HG02884 (cell line): ENCODE measurements around the gene CACNA1A.
"Not testable (repeated sequence)": the region's sequence is repeated elsewhere in the genome, so short reads cannot be mapped to it uniquely, and the experiment has no call there.

ENCODE experiments used
- ATAC-seq: cut with Tn5 transposase; IDR thresholded peaks from one replicate; pipeline ENCODE4 v1.9.1; 2021; ENCODE audit warnings: mild to moderate bottlenecking, moderate library complexity; ENCODE audit not compliant: unreplicated experiment

The CACNA1A gene

GRCh38 chr19:13282486-13283065, 223.7 kb downstream of the CACNA1A start:
- ATAC-seq = no peak

- ATAC-seq = no peak
Observed at GRCh38 chr19:13281567-13282291, 224.6 kb downstream of the CACNA1A start.

- no peak for ATAC-seq
Observed at GRCh38 chr19:13277104-13277809, 229.0 kb downstream of the CACNA1A start.

- ATAC-seq = no peak
Observed at GRCh38 chr19:13275016-13275722, 231.1 kb downstream of the CACNA1A start.

- no peak for ATAC-seq
Observed at GRCh38 chr19:13270514-13271105, 235.7 kb downstream of the CACNA1A start.

- ATAC-seq = no peak
Observed at GRCh38 chr19:13269348-13269747, 236.9 kb downstream of the CACNA1A start.

- ATAC-seq = no peak
Observed at GRCh38 chr19:13267889-13268288, 238.4 kb downstream of the CACNA1A start.

GRCh38 chr19:13267131-13267530, 239.1 kb downstream of the CACNA1A start:
- no peak for ATAC-seq

- ATAC-seq = no peak
Observed at GRCh38 chr19:13262450-13262849, 243.8 kb downstream of the CACNA1A start.

GRCh38 chr19:13260883-13261653, 245.2 kb downstream of the CACNA1A start:
- ATAC-seq = peak; percentile 52

GRCh38 chr19:13256918-13257317, 249.4 kb downstream of the CACNA1A start:
- no peak for ATAC-seq

- ATAC-seq = not testable (repeated sequence)
Observed at GRCh38 chr19:13256398-13256797, 249.9 kb downstream of the CACNA1A start.

GRCh38 chr19:13255719-13256059, 250.6 kb downstream of the CACNA1A start:
- ATAC-seq = no peak

- no peak for ATAC-seq
Observed at GRCh38 chr19:13255041-13255718, 251.1 kb downstream of the CACNA1A start.

- no peak for ATAC-seq
Observed at GRCh38 chr19:13252569-13253335, 253.5 kb downstream of the CACNA1A start.

GRCh38 chr19:13244920-13245319, 261.4 kb downstream of the CACNA1A start:
- ATAC-seq = no peak

- no peak for ATAC-seq
Observed at GRCh38 chr19:13241231-13242104, 264.8 kb downstream of the CACNA1A start.
